HK-2 (cell line): ENCODE results near the gene LRRC23.

Experiments used
- DNase-seq: peaks from one replicate; pipeline ENCODE4 v3.0.0-alpha.2; 2018; ENCODE audit not compliant: unreplicated experiment

Gene LRRC23

DNA sequence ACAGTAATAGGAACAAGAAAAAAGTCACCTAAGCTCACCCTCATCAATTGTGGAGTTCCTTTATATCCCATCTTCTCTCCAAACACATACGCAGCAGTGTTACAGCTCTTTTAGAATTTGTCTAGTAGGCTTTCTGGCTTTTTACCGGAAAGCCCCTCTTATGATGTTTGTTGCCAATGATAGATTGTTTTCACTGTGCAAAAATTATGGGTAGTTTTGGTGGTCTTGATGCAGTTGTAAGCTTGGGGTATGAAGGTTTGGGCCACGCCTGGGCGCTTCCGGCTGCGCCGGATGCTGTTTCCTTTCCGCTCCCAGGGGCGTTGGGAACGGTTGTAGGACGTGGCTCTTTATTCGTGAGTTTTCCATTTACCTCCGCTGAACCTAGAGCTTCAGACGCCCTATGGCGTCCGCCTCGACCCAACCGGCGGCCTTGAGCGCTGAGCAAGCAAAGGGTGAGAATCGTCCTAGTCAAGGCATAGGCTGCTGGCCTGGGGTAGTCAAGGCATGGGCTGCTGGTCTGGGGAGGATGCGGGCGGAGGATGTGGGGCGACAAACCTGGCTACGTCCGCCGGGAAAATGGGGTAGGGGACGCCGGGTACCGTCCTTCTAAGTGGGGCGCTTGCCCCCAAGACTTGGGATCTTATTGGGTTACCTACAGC, 39.2 kb downstream of the LRRC23 start, which contains the start of the genes C12orf57 and RNU7-1:
TSS of gene C12orf57 (plus strand) at position 301 of the 659 bp plus-strand sequence. CDS start at position 401, 100 bp downstream.
TSS of gene RNU7-1 (plus strand) at position 95 of the 659 bp plus-strand sequence.
- peak; percentile 90 for DNase-seq

- peak; percentile 92 for DNase-seq
Observed at GRCh38 chr12:6944381-6945186, 40.0 kb downstream of the LRRC23 start.

DNA sequence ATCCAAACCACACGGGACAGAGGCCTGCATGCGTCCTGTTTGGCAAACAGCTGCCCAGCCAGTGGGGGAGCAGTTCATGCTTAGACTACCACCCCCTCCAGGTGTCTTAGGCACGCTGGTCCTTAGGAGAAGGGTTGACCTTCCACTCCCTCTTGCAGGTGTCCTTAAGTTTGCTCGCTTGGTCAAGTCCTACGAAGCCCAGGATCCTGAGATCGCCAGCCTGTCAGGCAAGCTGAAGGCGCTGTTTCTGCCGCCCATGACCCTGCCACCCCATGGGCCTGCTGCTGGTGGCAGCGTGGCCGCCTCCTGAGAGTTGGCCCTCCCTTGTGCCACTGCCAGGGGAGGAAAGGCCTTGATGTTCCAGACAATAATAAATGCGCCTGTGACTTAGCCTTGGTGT, 41.0 kb downstream of the LRRC23 start:
- no peak for DNase-seq

DNA sequence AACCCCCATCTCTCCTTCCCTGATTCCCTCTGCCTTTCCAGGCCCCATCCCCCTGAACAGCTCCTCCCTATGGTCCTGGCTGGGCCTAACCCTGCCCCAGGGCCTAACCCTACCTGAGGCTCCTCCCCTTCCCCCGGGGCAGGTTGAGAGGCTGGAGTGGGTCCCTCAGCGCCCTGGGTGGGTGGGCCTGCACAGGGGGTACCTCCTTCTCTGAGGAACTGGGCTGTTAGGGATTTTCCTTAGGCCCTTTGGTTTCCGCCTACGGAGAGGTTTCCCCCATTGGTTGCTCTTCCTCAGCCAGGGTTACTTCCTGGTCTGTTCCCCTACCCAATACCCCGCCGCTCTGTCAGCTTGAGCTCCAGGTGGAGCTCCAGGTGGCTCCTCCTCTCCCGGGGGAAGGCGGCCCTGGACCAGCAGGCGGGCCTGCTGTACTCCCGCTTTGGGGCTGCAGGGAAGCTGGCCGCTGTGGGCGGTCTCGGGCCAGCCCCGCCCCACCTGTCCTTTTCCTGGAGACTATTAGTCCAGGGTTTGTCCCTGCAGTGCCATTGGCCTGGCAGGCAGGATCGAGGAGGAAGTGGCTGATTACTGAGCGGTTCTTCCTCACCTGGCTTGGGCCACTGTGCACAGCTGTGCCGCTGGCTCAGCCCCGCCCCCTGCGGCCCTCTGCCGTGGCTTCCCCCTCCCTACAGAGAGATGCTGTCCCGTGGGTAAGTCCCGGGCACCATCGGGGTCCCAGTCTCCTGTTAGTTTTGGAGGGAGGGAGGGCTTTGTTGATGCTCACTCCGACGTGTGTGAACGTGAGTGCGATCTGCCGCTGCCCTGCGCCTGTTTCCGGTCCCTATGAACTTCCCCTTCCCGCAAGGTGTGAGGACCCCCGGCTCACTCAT, 41.7 kb downstream of the LRRC23 start:
- DNase-seq: peak; percentile 97

DNA sequence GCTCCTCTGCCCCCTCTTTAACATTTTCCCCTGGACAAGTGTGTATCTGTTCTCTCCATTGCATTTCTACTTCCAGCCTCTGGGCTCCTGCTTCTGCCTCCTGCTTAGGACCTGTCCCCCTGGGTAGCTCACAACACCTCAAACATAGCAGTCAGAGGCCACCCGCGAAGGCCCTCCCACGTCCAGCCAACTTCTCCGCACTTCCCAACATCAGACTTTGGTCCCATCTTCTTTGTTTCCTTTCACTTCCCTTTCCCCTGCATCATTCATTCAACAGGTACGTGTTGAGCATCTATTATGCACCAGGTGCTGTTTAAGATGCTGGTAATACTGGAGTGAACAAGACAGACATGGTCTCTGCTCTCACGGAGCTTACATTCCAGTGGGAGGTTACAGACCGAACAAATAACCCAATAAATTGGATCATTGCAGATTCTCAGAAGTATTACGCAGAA, 42.3 kb downstream of the LRRC23 start:
- no peak for DNase-seq

DNA sequence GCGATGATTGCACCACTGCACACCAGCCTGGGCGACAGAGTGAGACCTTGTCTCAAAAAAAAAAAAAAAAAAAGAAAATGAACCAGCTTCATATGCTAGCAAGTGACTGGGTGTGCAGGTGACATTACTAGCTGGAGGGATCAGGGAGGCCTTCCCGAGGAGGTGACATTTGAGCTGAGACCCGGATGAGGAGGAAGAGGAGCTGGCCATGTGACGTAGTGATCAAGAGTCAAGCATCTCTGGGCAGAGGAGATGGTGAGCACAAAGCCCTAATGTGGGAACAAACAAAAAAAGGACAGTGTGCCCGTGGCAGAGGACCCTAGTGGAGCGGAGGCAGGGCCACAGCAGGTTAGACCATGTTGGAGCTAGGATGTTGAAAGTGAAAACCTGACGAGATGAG, 43.0 kb downstream of the LRRC23 start:
- no peak for DNase-seq

DNA sequence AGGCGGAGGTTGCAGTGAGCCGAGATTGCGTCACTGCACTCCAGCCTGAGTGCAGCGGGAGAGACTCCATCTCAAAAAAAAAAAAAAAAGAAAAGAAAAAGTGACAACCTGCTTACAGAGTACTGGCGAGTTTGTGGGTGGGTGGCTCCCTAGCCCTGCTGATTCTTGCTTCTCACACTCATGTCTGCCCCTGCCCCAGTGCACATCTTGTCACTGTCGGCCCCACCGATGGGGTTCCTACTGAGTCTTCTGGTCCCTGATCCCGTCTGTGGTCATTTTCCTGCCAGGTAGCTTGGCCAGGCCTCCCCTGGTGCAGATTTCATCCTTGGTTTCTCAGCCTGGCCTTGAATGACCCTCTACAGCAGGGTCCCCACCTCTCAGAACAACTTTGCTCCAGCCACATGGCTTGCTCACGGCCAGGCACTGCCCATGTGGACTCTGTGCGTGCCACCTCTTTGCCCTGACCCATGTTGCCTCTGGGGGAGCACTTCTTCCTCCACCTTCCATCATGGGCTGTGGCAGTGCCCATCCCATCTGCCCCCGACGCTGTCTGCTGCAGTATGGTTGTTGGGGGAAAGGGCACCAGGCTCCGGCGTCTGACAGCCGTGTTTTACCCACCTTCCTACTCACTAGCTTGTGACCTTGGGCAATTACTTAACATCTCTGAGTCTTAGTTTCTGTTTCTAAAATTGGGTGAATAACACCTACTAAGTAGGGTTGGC, 44.4 kb downstream of the LRRC23 start:
- DNase-seq: no peak

GRCh38 chr12:6950401-6950801, 45.8 kb downstream of the LRRC23 start:
- DNase-seq: no peak

DNA sequence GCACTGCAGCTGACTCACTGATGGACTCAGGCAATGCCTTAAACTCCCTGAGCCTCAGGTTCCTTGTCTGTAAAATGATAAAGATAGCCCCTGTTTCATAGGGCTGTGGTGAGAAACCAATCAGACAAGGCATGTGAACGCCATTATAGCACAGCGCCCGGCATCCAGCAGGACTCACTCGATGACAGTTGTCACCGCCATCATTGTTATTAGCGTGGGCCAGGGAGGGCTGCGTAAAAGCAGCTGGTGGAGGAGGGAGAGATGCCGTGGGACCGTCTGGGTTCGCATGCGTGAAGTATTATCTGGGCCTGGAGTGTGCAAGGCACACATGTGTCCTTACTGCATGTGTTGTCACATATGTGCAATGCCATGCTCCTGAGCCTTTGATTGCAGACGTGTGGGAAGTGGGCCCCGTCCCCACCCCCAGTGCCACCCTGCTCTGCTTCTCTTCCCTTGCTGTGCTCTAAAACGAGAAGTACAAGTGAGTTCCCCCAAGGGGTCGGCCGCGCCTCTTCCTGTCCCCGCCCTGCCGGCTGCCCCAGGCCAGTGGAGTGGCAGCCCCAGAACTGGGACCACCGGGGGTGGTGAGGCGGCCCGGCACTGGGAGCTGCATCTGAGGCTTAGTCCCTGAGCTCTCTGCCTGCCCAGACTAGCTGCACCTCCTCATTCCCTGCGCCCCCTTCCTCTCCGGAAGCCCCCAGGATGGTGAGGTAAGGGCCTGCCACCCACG, 46.4 kb downstream of the LRRC23 start, which contains the start of gene PTPN6:
TSS of gene PTPN6 (plus strand) at position 546 of the 730 bp plus-strand sequence. CDS start at position 703, 157 bp downstream.
- no peak for DNase-seq

- DNase-seq: no peak
Observed at GRCh38 chr12:6951551-6952120, 47.0 kb downstream of the LRRC23 start.

DNA sequence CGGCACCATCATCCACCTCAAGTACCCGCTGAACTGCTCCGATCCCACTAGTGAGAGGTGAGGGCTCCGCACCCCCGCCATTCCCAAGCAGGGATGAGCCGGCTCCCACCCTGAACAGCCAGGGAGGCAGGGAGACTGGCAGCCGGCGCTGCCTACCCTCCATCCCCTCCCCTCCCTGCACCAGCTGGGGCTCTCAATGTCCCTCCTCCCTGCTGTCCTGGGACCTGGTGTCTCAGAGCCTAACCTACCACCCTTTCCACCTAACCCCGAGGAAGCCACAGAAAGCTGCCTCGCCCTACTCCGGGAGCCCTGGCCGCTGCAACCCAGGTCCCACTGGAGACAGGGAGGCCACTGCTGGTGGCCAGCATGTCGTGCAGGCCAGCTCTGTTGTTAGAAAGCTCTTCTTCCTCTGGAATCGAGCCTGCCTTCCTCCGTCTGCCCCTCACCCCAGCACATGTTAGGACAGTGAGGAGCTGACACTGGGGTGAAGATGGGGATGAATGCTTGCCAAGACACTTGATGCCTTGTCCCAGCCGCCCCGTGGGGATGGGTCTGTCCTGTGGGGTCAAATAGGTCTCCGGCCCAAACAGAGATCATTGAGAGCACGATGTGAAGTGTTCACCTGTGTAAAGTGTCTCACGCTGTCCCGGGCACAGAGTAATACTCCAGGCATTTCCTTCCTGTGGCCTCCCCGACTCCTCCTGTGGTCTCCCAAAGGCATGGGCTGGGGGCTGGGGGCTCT, 47.7 kb downstream of the LRRC23 start:
- DNase-seq: no peak

DNA sequence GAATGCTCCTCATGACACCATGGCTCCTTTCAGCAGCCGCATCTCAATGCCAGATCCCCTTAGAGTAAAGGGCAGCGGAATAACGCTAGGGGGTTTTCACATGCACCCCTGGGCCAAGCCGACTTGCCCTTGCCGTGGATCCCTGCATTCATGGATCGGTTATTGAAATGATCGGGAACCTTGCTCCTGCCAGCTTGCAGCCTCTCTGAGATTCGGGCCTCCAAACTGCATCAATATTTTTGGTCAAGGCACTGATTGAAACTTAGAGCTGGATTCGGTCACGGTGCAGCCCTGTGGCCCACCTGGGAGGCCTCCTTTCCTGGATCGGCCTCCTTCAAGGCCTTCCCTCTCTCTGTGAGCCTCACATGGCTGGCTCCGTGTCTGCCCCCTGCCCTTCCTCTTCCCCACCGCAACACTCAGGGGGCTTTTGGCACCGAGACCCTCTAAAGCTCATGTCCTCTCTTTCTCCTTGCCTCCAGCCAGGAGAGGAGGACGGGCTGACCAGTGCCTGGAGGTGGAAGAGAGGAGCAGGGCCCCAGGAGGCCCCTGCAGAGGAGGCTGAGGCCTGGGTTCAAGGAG, 48.3 kb downstream of the LRRC23 start:
- no peak for DNase-seq

GRCh38 chr12:6953442-6954315, 49.1 kb downstream of the LRRC23 start:
- DNase-seq: no peak

GRCh38 chr12:6954316-6955107, 49.9 kb downstream of the LRRC23 start:
- DNase-seq: no peak

- DNase-seq: no peak
Observed at GRCh38 chr12:6955108-6956020, 50.7 kb downstream of the LRRC23 start.
